HG03558 (cell line): ENCODE data around the gene STT3B.
"Not testable (repeated sequence)": the region's sequence is repeated elsewhere in the genome, so short reads cannot be mapped to it uniquely, and the experiment has no call there.

ENCODE experiments used
- ATAC-seq: cut with Tn5 transposase; IDR thresholded peaks from one replicate; pipeline ENCODE4 v1.9.1; 2021; ENCODE audit warnings: moderate number of reproducible peaks; ENCODE audit not compliant: unreplicated experiment; ENCODE audit errors: extremely low read depth

STT3B gene

GRCh38 chr3:31581660-31582059 lies 48.9 kb downstream of the STT3B start:
- no peak for ATAC-seq

GRCh38 chr3:31589228-31589627 lies 56.5 kb downstream of the STT3B start:
- ATAC-seq = no peak

- ATAC-seq = no peak
Measured at GRCh38 chr3:31590650-31591049, 57.9 kb downstream of the STT3B start.

GRCh38 chr3:31592764-31593163 lies 60.0 kb downstream of the STT3B start:
- ATAC-seq = no peak

- ATAC-seq = no peak
Measured at GRCh38 chr3:31596176-31596575, 63.5 kb downstream of the STT3B start.

- ATAC-seq = no peak
Measured at GRCh38 chr3:31600431-31600830, 67.7 kb downstream of the STT3B start.

- ATAC-seq = not testable (repeated sequence)
Measured at GRCh38 chr3:31605333-31605732, 72.6 kb downstream of the STT3B start.

- no peak for ATAC-seq
Measured at GRCh38 chr3:31606453-31606852, 73.7 kb downstream of the STT3B start.

- no peak for ATAC-seq
Measured at GRCh38 chr3:31610700-31611275, 78.1 kb downstream of the STT3B start.

GRCh38 chr3:31613177-31613576 lies 80.5 kb downstream of the STT3B start:
- ATAC-seq = no peak

- ATAC-seq = no peak
Measured at GRCh38 chr3:31613654-31614053, 80.9 kb downstream of the STT3B start.

GRCh38 chr3:31614162-31614921 lies 81.6 kb downstream of the STT3B start:
- no peak for ATAC-seq

GRCh38 chr3:31615071-31615875 lies 82.5 kb downstream of the STT3B start:
- ATAC-seq = no peak

GRCh38 chr3:31616711-31617110 lies 84.0 kb downstream of the STT3B start:
- no peak for ATAC-seq

- no peak for ATAC-seq
Measured at GRCh38 chr3:31620656-31621055, 87.9 kb downstream of the STT3B start.

- no peak for ATAC-seq
Measured at GRCh38 chr3:31621314-31621713, 88.6 kb downstream of the STT3B start.

GRCh38 chr3:31622636-31623288 lies 90.0 kb downstream of the STT3B start:
- ATAC-seq = peak; percentile 51

- no peak for ATAC-seq
Measured at GRCh38 chr3:31624083-31624709, 91.5 kb downstream of the STT3B start.

- no peak for ATAC-seq
Measured at GRCh38 chr3:31625358-31625757, 92.6 kb downstream of the STT3B start.

- no peak for ATAC-seq
Measured at GRCh38 chr3:31629054-31629453, 96.3 kb downstream of the STT3B start.
